Measurements from ENCODE around the gene IQCN.

IQCN gene

DNA sequence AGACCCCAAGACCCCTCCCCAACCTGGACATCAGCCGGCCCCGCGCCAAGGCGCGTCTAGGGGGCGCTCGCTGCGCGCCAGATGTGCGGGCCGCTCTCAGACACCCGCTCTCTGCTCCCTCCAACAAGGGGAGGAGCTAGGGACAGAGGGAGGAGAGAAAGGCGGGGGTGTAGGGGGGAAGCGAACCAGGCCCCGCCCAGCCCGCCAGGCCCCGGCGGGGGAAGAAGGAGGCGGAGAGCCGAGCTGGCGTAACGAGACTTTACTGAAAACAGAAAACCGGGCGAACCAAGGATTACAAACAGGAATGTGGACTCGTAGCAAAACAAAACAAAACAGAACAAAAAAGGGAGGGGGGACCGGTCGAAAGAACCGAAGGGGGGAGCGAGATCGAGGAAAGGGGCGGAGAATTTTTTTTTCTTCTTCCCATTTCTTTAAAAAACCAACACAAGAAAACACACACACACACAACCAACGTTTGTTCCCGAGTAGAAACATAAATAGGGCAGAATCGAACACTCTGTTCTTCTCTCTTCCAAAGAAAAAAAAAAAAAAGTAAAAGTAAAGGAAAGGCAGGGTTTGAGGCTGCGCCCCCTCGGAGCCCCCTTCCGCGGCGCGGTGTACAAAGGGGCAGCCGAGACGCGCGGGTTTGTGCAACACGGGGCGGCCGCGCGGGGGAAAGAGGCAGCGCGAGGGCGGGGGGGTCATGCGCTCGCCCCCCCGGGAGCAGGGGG is 5.4 kb upstream of the IQCN start:
- no peak for DNase-seq (ENCODE audit: low spot score)
- no peaks in the 10 kb centered on the region for H3K27me3 ChIP-seq (ENCODE audit: insufficient read depth, poor library complexity, severe bottlenecking)
- TF ChIP-seq, protein P1, sequence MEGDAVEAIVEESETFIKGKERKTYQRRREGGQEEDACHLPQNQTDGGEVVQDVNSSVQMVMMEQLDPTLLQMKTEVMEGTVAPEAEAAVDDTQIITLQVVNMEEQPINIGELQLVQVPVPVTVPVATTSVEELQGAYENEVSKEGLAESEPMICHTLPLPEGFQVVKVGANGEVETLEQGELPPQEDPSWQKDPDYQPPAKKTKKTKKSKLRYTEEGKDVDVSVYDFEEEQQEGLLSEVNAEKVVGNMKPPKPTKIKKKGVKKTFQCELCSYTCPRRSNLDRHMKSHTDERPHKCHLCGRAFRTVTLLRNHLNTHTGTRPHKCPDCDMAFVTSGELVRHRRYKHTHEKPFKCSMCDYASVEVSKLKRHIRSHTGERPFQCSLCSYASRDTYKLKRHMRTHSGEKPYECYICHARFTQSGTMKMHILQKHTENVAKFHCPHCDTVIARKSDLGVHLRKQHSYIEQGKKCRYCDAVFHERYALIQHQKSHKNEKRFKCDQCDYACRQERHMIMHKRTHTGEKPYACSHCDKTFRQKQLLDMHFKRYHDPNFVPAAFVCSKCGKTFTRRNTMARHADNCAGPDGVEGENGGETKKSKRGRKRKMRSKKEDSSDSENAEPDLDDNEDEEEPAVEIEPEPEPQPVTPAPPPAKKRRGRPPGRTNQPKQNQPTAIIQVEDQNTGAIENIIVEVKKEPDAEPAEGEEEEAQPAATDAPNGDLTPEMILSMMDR (IDR thresholded peaks at IDR 0.05; ENCODE audit: poor library complexity, severe bottlenecking), result peak; percentile 98
- peak overlapping the region; percentile 95 for H3K27ac ChIP-seq (ENCODE audit: poor library complexity, severe bottlenecking)
- H3K4me3 ChIP-seq (ENCODE audit: severe bottlenecking), result peak overlapping the region; percentile 93
- peaks cover 16% of the 10 kb centered on the region for H3K4me1 ChIP-seq (ENCODE audit: insufficient read depth, poor library complexity, severe bottlenecking)
- peak; percentile 56 for ATAC-seq (ENCODE audit: low read depth)
- peaks cover 10% of the 10 kb centered on the region for H3K36me3 ChIP-seq (ENCODE audit: low read depth)
- no peaks in the 10 kb centered on the region for H3K9me3 ChIP-seq (ENCODE audit: severe bottlenecking)

GRCh38 chr19:18279266-18279515 is 4.9 kb upstream of the IQCN start:
- Histone ChIP-seq H3K4me3 (ENCODE audit: severe bottlenecking) (peak overlapping the region; percentile 93), H3K4me1 (ENCODE audit: insufficient read depth, poor library complexity, severe bottlenecking) (peaks cover 21% of the 10 kb centered on the region), H3K27ac (ENCODE audit: poor library complexity, severe bottlenecking) (peak overlapping the region; percentile 95), H3K9me3 (ENCODE audit: severe bottlenecking) (no peaks in the 10 kb centered on the region), H3K36me3 (ENCODE audit: low read depth) (peaks cover 10% of the 10 kb centered on the region), H3K27me3 (ENCODE audit: insufficient read depth, poor library complexity, severe bottlenecking) (no peaks in the 10 kb centered on the region)
- DNase-seq (ENCODE audit: low spot score) (no peak), ATAC-seq (ENCODE audit: low read depth) (no peak)
- TF ChIP-seq, protein P1 (IDR thresholded peaks at IDR 0.05; ENCODE audit: poor library complexity, severe bottlenecking), result no peak

DNA sequence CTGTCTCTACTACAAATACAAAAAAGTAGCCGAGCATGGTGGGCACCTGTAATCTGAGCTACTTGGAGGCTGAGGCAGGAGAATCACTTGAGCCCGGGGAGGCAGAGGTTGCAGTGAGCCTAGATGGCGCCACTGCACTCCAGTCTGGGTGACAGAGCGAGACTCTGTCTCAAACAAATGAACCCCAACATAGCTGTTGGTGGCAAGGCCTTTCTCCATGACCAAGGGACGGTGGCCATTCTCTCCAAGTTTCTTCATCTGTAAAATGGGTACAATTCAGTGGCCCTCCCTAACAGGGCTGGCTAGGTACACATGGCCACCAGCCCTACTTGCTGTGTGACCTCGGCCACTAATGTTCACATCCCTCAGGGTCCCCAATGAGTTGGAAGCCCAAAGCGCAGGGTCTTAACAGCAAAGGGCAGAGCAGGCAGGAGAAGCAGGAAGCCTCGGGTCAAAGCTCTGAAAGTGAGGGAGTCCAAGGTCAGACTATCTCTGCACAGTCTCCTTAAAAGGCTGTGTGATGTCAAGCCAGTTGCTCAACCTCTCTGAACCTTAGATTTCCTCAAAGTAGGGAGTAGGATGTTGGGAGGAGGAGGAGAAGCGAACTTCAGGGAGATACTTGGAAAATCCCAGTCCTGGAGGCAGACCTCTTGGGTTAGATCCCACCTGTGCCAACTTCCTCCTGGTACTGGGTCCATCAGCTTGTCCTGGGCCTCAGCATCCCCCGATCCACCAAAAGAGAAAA is 4.4 kb upstream of the IQCN start:
- Histone ChIP-seq H3K4me3 (ENCODE audit: severe bottlenecking) (peak overlapping the region; percentile 93), H3K36me3 (ENCODE audit: low read depth) (peaks cover 10% of the 10 kb centered on the region), H3K4me1 (ENCODE audit: insufficient read depth, poor library complexity, severe bottlenecking) (peaks cover 21% of the 10 kb centered on the region), H3K27ac (ENCODE audit: poor library complexity, severe bottlenecking) (peak overlapping the region; percentile 95), H3K27me3 (ENCODE audit: insufficient read depth, poor library complexity, severe bottlenecking) (no peaks in the 10 kb centered on the region), H3K9me3 (ENCODE audit: severe bottlenecking) (no peaks in the 10 kb centered on the region)
- TF ChIP-seq, protein P1 (IDR thresholded peaks at IDR 0.05; ENCODE audit: poor library complexity, severe bottlenecking), result no peak
- ATAC-seq (ENCODE audit: low read depth), result no peak
- DNase-seq (ENCODE audit: low spot score), result no peak

DNA sequence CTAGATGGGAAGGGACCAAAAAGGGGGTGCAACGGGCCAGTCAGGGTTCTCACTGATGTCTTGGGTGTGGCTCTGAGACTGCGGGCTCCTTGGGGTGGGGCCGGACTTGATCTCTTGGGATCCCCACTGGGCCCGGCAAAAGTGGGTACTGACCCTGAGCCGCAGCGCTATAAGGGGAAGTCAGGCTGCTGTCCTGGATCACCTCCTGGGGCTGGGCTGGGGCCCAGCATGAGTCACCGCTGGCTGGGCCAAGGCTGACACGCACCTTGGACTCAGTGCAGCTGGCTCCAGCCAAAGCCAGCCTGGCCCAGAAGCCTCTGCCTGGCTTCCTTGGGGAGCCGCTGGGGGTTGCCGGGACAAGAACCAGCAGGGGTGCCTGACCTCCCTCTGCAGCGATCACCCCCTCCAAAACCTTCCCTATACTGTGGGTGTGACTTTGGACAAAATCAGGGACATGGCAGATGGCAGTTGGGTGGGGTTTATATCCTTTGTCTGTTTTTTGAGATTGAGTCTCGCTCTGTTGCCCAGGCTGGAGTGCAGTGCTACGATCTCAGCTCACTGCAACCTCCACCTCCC is 617 bp upstream of the IQCN start:
- Histone ChIP-seq H3K27me3 (ENCODE audit: insufficient read depth, poor library complexity, severe bottlenecking) (no peaks in the 10 kb centered on the region), H3K4me3 (ENCODE audit: severe bottlenecking) (no peak overlapping the region), H3K27ac (ENCODE audit: poor library complexity, severe bottlenecking) (peak overlapping the region; percentile 63), H3K36me3 (ENCODE audit: low read depth) (peaks cover 10% of the 10 kb centered on the region), H3K4me1 (ENCODE audit: insufficient read depth, poor library complexity, severe bottlenecking) (peaks cover 14% of the 10 kb centered on the region), H3K9me3 (ENCODE audit: severe bottlenecking) (no peaks in the 10 kb centered on the region)
- TF ChIP-seq, protein P1 (IDR thresholded peaks at IDR 0.05; ENCODE audit: poor library complexity, severe bottlenecking), result no peak
- DNase-seq (ENCODE audit: low spot score) (no peak), ATAC-seq (ENCODE audit: low read depth) (peak; percentile 81)

All from RWPE2 (cell line).